Ovary (tissue), 9 donors: ENCODE results near the gene SYNGAP1. TPM values are rescaled to one million over a fixed set of nuclear protein-coding genes. Genes with fewer than 3 reads are reported as not detected.

ENCODE experiments used
- DNase-seq, 5 donors: peaks; one replicate each; pipeline ENCODE4 v3.0.0-alpha.2; 2019 to 2020
- H3K27ac ChIP-seq, 2 donors: fragments of 200-600 bp; one replicate each; pipeline versions ENCODE4 v1.5.1 to v1.8.0; 2019 to 2022
- H3K27me3 ChIP-seq: fragments of 200-600 bp; one replicate; pipeline ENCODE4 v1.8.0; 2022
- H3K36me3 ChIP-seq: fragments of 200-600 bp; sonication (generic); one replicate; pipeline ENCODE4 v1.5.1; 2019
- H3K4me1 ChIP-seq: one replicate; pipeline ENCODE4 v1.8.1; 2013; ENCODE audit warnings: mild to moderate bottlenecking, moderate library complexity; ENCODE audit not compliant: insufficient read depth
- H3K4me3 ChIP-seq: fragments of 200-600 bp; sonication (generic); one replicate; pipeline ENCODE4 v1.5.1; 2017
- H3K9me3 ChIP-seq, 2 donors: fragments of 200-600 bp in 1 of 2; sonication (generic) in 1 of 2; one replicate each; pipeline versions ENCODE4 v1.5.1 to v1.8.1; 2013 to 2019; ENCODE audit warnings: mild to moderate bottlenecking in 1 of 2, moderate library complexity in 1 of 2
- CTCF ChIP-seq, 3 donors: fragments of 450-650 bp in 2 of 3; fragments of 200-600 bp in 1 of 3; IDR thresholded peaks; one replicate each; pipeline versions ENCODE4 v1.5.1 to v1.8.0; 2016 to 2022; ENCODE audit warnings: antibody characterized with exemption in 3 of 3, mild to moderate bottlenecking in 1 of 3
- EP300 ChIP-seq: sonication (generic); formaldehyde crosslinking; IDR thresholded peaks from one replicate; pipeline ENCODE4 v1.6.1; 2017; ENCODE audit warnings: antibody characterized with exemption
- POLR2A ChIP-seq: fragments of 450-650 bp; IDR thresholded peaks from one replicate; pipeline ENCODE4 v1.6.1; 2017; ENCODE audit warnings: antibody characterized with exemption, mild to moderate bottlenecking, moderate library complexity
- WGBS, 3 donors: extraction: QIAGEN DNeasy Blood & Tissue Kit in 1 of 3; methylation state at CpG; one replicate each; pipeline versions ENCODE4 v1.1.5 to v1.1.7; 2013 to 2017; 5-methylcytosine and 5-hydroxymethylcytosine counted together
- intact Hi-C, 4 donors: fragments of 100-400 bp; cut with DNase I; formaldehyde crosslinking; loops; one replicate each; pipeline versions ENCODE4 v1.11.0 to v1.15.1; 2022 to 2023
- polyA plus RNA-seq, 2 donors: library from polyadenylated mRNA; stranded (reverse); fragments of 200-250 nt in 1 of 2; fragments of 350-450 nt in 1 of 2; fragmentation: Illumina TruSeq in 1 of 2; extraction: RNeasy Lipid Tissue Mini Kit (QIAGEN cat#74804) in 1 of 2; gene quantifications; one replicate each; pipeline ENCODE4 v1.2.3, GENCODE V29; 2013 to 2014
- total RNA-seq, 7 donors: library from RNA; depleted of rRNA in 2 of 7; stranded (reverse); fragments of >200 nt in 2 of 7; fragmentation: NEBNext Ultra II Directional in 3 of 7; extraction: Animal tissue kit (Norgen Biotek cat#: 25700) in 3 of 7; gene quantifications; one replicate each; pipeline versions ENCODE4 v1.1.0 to v1.2.4, GENCODE V29; 2016 to 2023
- donor health status: DM: no; HTN: no; CAD: no; lungs with moderate emphysema.
- donor health status: DM: no; HTN: no; CAD: no.
- donor health status: Bipolar disorder and iron deficiency.
- donor health status: DM: yes; HTN: yes; CAD: no.
- donor health status: DM: no; HTN: no; CAD: no.
- donor health status: DM: yes; HTN: yes; CAD: no.

Gene SYNGAP1
- total and polyA plus RNA-seq, 9 donors, result 14.6 to 60.0 (median 33.5) TPM

- no peaks in the 10 kb centered on the region for H3K27me3 ChIP-seq
- H3K36me3 ChIP-seq, result no peaks in the 10 kb centered on the region
- TF ChIP-seq POLR2A, result no peak
- no peak for TF ChIP-seq EP300
- TF ChIP-seq CTCF (IDR thresholded peaks at IDR 0.05), result no peak
- no peaks in the 10 kb centered on the region for H3K9me3 ChIP-seq
- H3K27ac ChIP-seq, result no peak overlapping the region
- intact Hi-C loops, result no loop called here
- H3K4me3 ChIP-seq, result no peak overlapping the region
- 89 to 91% (median 89%) methylated on average over 10 of the region's 10 CpGs for WGBS, 3 donors
- DNase-seq, result no peak
- no peaks in the 10 kb centered on the region for H3K4me1 ChIP-seq
Measured at GRCh38 chr6:33446356-33446755, 26.5 kb downstream of the SYNGAP1 start.

GRCh38 chr6:33450434-33450833 is 30.6 kb downstream of the SYNGAP1 start:
- H3K4me3 ChIP-seq, result no peak overlapping the region
- intact Hi-C loops, result loop anchor here in 1 of 4 donors (10.0 kb wide), 1 partner anchor 114 kb away; no protein-coding TSS in a partner anchor
- WGBS, 3 donors, result 65 to 76% (median 69%) methylated on average over 3 of the region's 3 CpGs
- H3K9me3 ChIP-seq, result no peaks in the 10 kb centered on the region
- H3K27ac ChIP-seq, result no peak overlapping the region
- no peaks in the 10 kb centered on the region for H3K27me3 ChIP-seq
- H3K36me3 ChIP-seq, result no peaks in the 10 kb centered on the region
- DNase-seq, result no peak
- H3K4me1 ChIP-seq, result peaks cover 6% of the 10 kb centered on the region
- TF ChIP-seq CTCF (IDR thresholded peaks at IDR 0.05), result no peak
- TF ChIP-seq POLR2A, result no peak
- TF ChIP-seq EP300, result no peak

- no peak overlapping the region for H3K27ac ChIP-seq
- TF ChIP-seq POLR2A (no peak), CTCF (IDR thresholded peaks at IDR 0.05) (no peak), EP300 (no peak)
- WGBS, 3 donors, result 80 to 87% (median 81%) methylated on average over 15 of the region's 15 CpGs
- H3K27me3 ChIP-seq, result no peaks in the 10 kb centered on the region
- intact Hi-C loops, result loop anchor here in 1 of 4 donors (10.0 kb wide), 1 partner anchor 113 kb away; no protein-coding TSS in a partner anchor
- H3K4me3 ChIP-seq, result no peak overlapping the region
- H3K36me3 ChIP-seq, result no peaks in the 10 kb centered on the region
- H3K9me3 ChIP-seq, result no peaks in the 10 kb centered on the region
- peak in 1 of 5 donors; percentile 24 for DNase-seq
- peaks cover 6% of the 10 kb centered on the region for H3K4me1 ChIP-seq
Measured at GRCh38 chr6:33451606-33452005, 31.7 kb downstream of the SYNGAP1 start.

- 67 to 85% (median 79%) methylated on average over 4 of the region's 4 CpGs for WGBS, 3 donors
- Histone ChIP-seq H3K4me3 (no peak overlapping the region), H3K4me1 (peaks cover 6% of the 10 kb centered on the region), H3K27ac (no peak overlapping the region), H3K27me3 (no peaks in the 10 kb centered on the region), H3K9me3 (no peaks in the 10 kb centered on the region), H3K36me3 (no peaks in the 10 kb centered on the region)
- TF ChIP-seq EP300, result no peak
- no peak for TF ChIP-seq POLR2A
- no peak for TF ChIP-seq CTCF (IDR thresholded peaks at IDR 0.05)
- intact Hi-C loops, result loop anchor here in 1 of 4 donors (10.0 kb wide), 1 partner anchor 112 kb away; no protein-coding TSS in a partner anchor
- DNase-seq, result no peak
Measured at GRCh38 chr6:33452496-33452895, 32.6 kb downstream of the SYNGAP1 start.
